HEK293 (cell line): ENCODE data around the gene MTHFD1L.
A peak's percentile ranks its signal among the peaks of the same experiment; 100 is the strongest.

Experiments used
- ATF2 ChIP-seq: fragments of 450-650 bp; formaldehyde crosslinking; IDR thresholded peaks from 2 replicates; pipeline ENCODE4 v1.5.1; 2016; ENCODE audit warnings: missing biosample characterization, missing genetic modification characterization, low read depth
- GLI4 ChIP-seq: fragments of 450-650 bp; formaldehyde crosslinking; IDR thresholded peaks from 2 replicates; pipeline ENCODE4 v1.5.1; 2016; ENCODE audit warnings: missing biosample characterization, missing genetic modification characterization
- IKZF3 ChIP-seq: fragments of 450-650 bp; IDR thresholded peaks from 2 replicates; pipeline ENCODE4 v1.5.0; 2018; ENCODE audit warnings: missing biosample characterization, mild to moderate bottlenecking, missing genetic modification characterization, moderate library complexity
- KLF7 ChIP-seq: fragments of 450-650 bp; formaldehyde crosslinking; IDR thresholded peaks from 2 replicates; pipeline ENCODE4 v1.5.1; 2016; ENCODE audit warnings: missing biosample characterization, missing genetic modification characterization, borderline replicate concordance
- KLF9 ChIP-seq: fragments of 450-650 bp; formaldehyde crosslinking; IDR thresholded peaks from 2 replicates; pipeline ENCODE4 v1.5.1; 2016; ENCODE audit warnings: missing biosample characterization, missing genetic modification characterization, low read depth
- PRDM6 ChIP-seq: fragments of 450-650 bp; formaldehyde crosslinking; IDR thresholded peaks from 2 replicates; pipeline ENCODE4 v1.5.1; 2017; ENCODE audit warnings: missing biosample characterization, missing genetic modification characterization
- TCF7L2 ChIP-seq: IDR thresholded peaks from 2 replicates; pipeline ENCODE4 v1.6.1; 2011; ENCODE audit warnings: low read depth, mild to moderate bottlenecking, inconsistent platforms, low read length, moderate library complexity, borderline replicate concordance
- YY2 ChIP-seq: fragments of 450-650 bp; formaldehyde crosslinking; IDR thresholded peaks from 2 replicates; pipeline ENCODE4 v1.5.1; 2016; ENCODE audit warnings: missing biosample characterization, missing genetic modification characterization
- ZBTB10 ChIP-seq: fragments of 450-650 bp; formaldehyde crosslinking; IDR thresholded peaks from 2 replicates; pipeline ENCODE4 v1.5.1; 2016; ENCODE audit warnings: missing biosample characterization, missing genetic modification characterization
- ZBTB21 ChIP-seq: fragments of 450-650 bp; formaldehyde crosslinking; IDR thresholded peaks from 2 replicates; pipeline ENCODE4 v1.5.1; 2017; ENCODE audit warnings: missing biosample characterization, missing genetic modification characterization
- ZEB2 ChIP-seq: fragments of 450-650 bp; formaldehyde crosslinking; IDR thresholded peaks from 2 replicates; pipeline ENCODE4 v1.5.1; 2016; ENCODE audit warnings: missing biosample characterization, missing genetic modification characterization
- ZFP69B ChIP-seq: fragments of 450-650 bp; formaldehyde crosslinking; IDR thresholded peaks from 2 replicates; pipeline ENCODE4 v1.5.1; 2016; ENCODE audit warnings: missing biosample characterization, missing genetic modification characterization
- ZNF132 ChIP-seq: fragments of 450-650 bp; formaldehyde crosslinking; IDR thresholded peaks from 2 replicates; pipeline ENCODE4 v1.5.1; 2017; ENCODE audit warnings: missing biosample characterization, missing genetic modification characterization, borderline replicate concordance
- ZNF155 ChIP-seq: fragments of 450-650 bp; formaldehyde crosslinking; IDR thresholded peaks from 2 replicates; pipeline ENCODE4 v1.5.1; 2016; ENCODE audit warnings: missing biosample characterization, missing genetic modification characterization
- ZNF157 ChIP-seq: fragments of 450-650 bp; formaldehyde crosslinking; IDR thresholded peaks from 2 replicates; pipeline ENCODE4 v1.5.1; 2016; ENCODE audit warnings: missing biosample characterization, missing genetic modification characterization
- ZNF211 ChIP-seq: fragments of 450-650 bp; formaldehyde crosslinking; IDR thresholded peaks from 2 replicates; pipeline ENCODE4 v1.5.1; 2016; ENCODE audit warnings: low read depth, missing biosample characterization, missing genetic modification characterization
- ZNF221 ChIP-seq: fragments of 450-650 bp; formaldehyde crosslinking; IDR thresholded peaks from 2 replicates; pipeline ENCODE4 v1.5.1; 2017; ENCODE audit warnings: missing biosample characterization, missing genetic modification characterization, borderline replicate concordance
- ZNF302 ChIP-seq: fragments of 450-650 bp; formaldehyde crosslinking; IDR thresholded peaks from 2 replicates; pipeline ENCODE4 v1.5.1; 2016; ENCODE audit warnings: missing biosample characterization, missing genetic modification characterization, low read depth
- ZNF366 ChIP-seq: fragments of 450-650 bp; formaldehyde crosslinking; conservative IDR thresholded peaks from 2 replicates; pipeline ENCODE4 v1.5.1; 2016; ENCODE audit warnings: missing biosample characterization, missing genetic modification characterization
- ZNF394 ChIP-seq: fragments of 450-650 bp; formaldehyde crosslinking; IDR thresholded peaks from 2 replicates; pipeline ENCODE4 v1.5.1; 2016; ENCODE audit warnings: missing biosample characterization, missing genetic modification characterization, mild to moderate bottlenecking, moderate library complexity, borderline replicate concordance
- ZNF521 ChIP-seq: fragments of 450-650 bp; formaldehyde crosslinking; IDR thresholded peaks from 2 replicates; pipeline ENCODE4 v1.5.1; 2017; ENCODE audit warnings: missing biosample characterization, mild to moderate bottlenecking, missing genetic modification characterization
- ZNF529 ChIP-seq: fragments of 450-650 bp; formaldehyde crosslinking; IDR thresholded peaks from 2 replicates; pipeline ENCODE4 v1.5.1; 2017; ENCODE audit warnings: missing genetic modification characterization, missing biosample characterization; ENCODE audit not compliant: insufficient replicate concordance
- ZNF530 ChIP-seq: fragments of 450-650 bp; formaldehyde crosslinking; IDR thresholded peaks from 2 replicates; pipeline ENCODE4 v1.5.1; 2016; ENCODE audit warnings: low read depth, missing biosample characterization, missing genetic modification characterization
- ZNF544 ChIP-seq: fragments of 450-650 bp; formaldehyde crosslinking; IDR thresholded peaks from 2 replicates; pipeline ENCODE4 v1.5.0; 2017; ENCODE audit warnings: missing biosample characterization, missing genetic modification characterization
- ZNF670 ChIP-seq: fragments of 450-650 bp; formaldehyde crosslinking; IDR thresholded peaks from 2 replicates; pipeline ENCODE4 v1.5.1; 2016; ENCODE audit warnings: missing biosample characterization, missing genetic modification characterization, low read depth
- ZNF692 ChIP-seq: fragments of 450-650 bp; formaldehyde crosslinking; IDR thresholded peaks from 2 replicates; pipeline ENCODE4 v1.5.1; 2016; ENCODE audit warnings: missing biosample characterization, missing genetic modification characterization
- ZSCAN18 ChIP-seq: fragments of 450-650 bp; formaldehyde crosslinking; IDR thresholded peaks from 2 replicates; pipeline ENCODE4 v1.5.1; 2016; ENCODE audit warnings: missing biosample characterization, missing genetic modification characterization
- ZSCAN5A ChIP-seq: fragments of 450-650 bp; formaldehyde crosslinking; IDR thresholded peaks from 2 replicates; pipeline ENCODE4 v1.5.1; 2016; ENCODE audit warnings: missing biosample characterization, missing genetic modification characterization

MTHFD1L gene

GRCh38 chr6:150881911-150882481 lies 16.5 kb downstream of the MTHFD1L start (continued):
- TF ChIP-seq ZNF221 (tag by site-specific recombination) (no peak), ZNF394 (no peak), ATF2 (tag by site-specific recombination) (no peak), ZNF530 (tag by site-specific recombination) (no peak), ZEB2 (tag by site-specific recombination) (no peak), ZSCAN5A (tag by site-specific recombination) (no peak), TCF7L2 (no peak), IKZF3 (tag by site-specific recombination) (no peak), ZBTB10 (tag by site-specific recombination) (no peak), PRDM6 (peak; percentile 53), ZNF157 (no peak), ZBTB21 (tag by site-specific recombination) (no peak), ZNF670 (tag by site-specific recombination) (no peak), ZNF692 (tag by site-specific recombination) (no peak), ZFP69B (tag by site-specific recombination) (no peak), ZNF544 (no peak), ZNF132 (tag by site-specific recombination) (no peak), ZSCAN18 (no peak), KLF9 (tag by site-specific recombination) (no peak), KLF7 (tag by site-specific recombination) (peak; percentile 26; the same call in 1 of the 2 replicates), YY2 (tag by site-specific recombination) (no peak), ZNF211 (tag by site-specific recombination) (no peak), ZNF155 (tag by site-specific recombination) (no peak), ZNF366 (no peak), ZNF529 (no peak), ZNF521 (tag by site-specific recombination) (no peak), GLI4 (no peak), ZNF302 (tag by site-specific recombination) (no peak)
